Measurements from ENCODE around the gene JAK3. TPM values are rescaled to one million over a fixed set of nuclear protein-coding genes. Genes with fewer than 3 reads are reported as not detected.

JAK3 gene
- polyA plus RNA-seq, 3 donors, result 13.8 to 44.6 (median 34.0) TPM

DNA sequence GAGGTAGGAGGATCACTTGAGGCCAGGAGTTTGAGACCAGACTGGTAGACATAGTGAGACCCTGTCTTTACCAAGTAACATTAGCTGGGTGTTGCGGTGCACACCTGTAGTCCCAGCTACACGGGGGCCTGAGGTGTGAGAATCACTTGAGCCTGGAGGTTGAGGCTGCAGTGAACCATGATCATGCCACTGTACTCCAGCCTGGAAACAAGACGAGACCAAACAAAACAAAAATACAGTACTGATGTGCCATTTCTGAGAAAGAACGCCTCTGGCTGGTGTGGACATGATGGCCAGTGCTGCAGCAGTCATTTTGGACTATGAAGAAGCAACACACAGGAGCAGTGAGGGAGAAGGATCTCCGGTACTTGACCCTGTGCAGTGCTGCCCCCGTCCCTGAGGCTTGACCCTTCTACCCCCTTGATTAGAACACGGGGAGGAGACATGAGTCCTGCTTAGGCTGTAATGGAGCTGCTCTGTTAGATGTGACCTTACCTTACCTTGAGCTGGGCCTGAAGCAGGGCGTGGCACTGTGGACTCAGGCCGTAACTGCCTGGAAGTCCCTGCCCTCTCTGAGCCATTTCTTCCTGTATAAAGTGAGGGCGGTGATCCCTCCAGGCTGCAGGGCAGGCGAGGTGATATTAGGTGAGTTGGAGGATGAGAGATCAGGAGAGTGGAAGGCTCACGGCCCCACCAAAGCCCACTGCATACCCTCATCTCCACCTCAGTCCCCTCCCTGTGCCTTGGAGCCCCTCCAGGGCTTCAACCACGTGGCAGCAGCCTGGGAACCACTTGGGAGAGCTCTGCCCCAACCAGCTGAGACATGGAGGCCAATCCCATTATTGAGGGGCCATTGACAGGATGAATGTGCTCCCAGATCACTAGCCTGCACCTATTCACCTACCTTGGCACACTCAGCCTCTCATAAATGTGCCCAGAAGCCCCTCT, 17.9 kb upstream of the JAK3 start:
- no peaks in the 10 kb centered on the region for H3K9me3 ChIP-seq (replicated peaks in 1 of 2; ENCODE audit: control insufficient read depth in 1 of 2, insufficient read depth in 1 of 2, low read length in 2 of 2)
- TF ChIP-seq, protein P1, sequence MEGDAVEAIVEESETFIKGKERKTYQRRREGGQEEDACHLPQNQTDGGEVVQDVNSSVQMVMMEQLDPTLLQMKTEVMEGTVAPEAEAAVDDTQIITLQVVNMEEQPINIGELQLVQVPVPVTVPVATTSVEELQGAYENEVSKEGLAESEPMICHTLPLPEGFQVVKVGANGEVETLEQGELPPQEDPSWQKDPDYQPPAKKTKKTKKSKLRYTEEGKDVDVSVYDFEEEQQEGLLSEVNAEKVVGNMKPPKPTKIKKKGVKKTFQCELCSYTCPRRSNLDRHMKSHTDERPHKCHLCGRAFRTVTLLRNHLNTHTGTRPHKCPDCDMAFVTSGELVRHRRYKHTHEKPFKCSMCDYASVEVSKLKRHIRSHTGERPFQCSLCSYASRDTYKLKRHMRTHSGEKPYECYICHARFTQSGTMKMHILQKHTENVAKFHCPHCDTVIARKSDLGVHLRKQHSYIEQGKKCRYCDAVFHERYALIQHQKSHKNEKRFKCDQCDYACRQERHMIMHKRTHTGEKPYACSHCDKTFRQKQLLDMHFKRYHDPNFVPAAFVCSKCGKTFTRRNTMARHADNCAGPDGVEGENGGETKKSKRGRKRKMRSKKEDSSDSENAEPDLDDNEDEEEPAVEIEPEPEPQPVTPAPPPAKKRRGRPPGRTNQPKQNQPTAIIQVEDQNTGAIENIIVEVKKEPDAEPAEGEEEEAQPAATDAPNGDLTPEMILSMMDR (IDR thresholded peaks at IDR 0.05), result no peak
- no peak overlapping the region for H3K4me2 ChIP-seq (replicated peaks; ENCODE audit: extremely low read depth, low read length, poor library complexity, severe bottlenecking)
- H3K36me3 ChIP-seq (replicated peaks in 1 of 2; ENCODE audit: control insufficient read depth in 1 of 2, insufficient read depth in 2 of 2, low read length in 2 of 2), result peaks cover 32 to 42% of the 10 kb centered on the region in 2 donors
- Mint-ChIP-seq H3K9me3 (no peaks in the 10 kb centered on the region), H3K27me3 (ENCODE audit: low read depth in 3 of 3) (peaks cover 2 to 9% (median 6%) of the 10 kb centered on the region in 3 donors), H3K4me3 (no peak overlapping the region), H3K36me3 (peaks cover 34 to 47% of the 10 kb centered on the region in 2 donors), H3K27ac (peak overlapping the region in 3 of 7 donors; percentile 5 to 39 (median 26)), H3K4me1 (peaks cover 15% of the 10 kb centered on the region)
- WGBS (ENCODE audit: insufficient coverage), result 83% methylated on average over 6 of the region's 13 CpGs
- H3K4me1 ChIP-seq (ENCODE audit: control insufficient read depth in 1 of 2, insufficient read depth in 2 of 2, low read length in 2 of 2), result peaks cover 7 to 8% of the 10 kb centered on the region in 2 donors
- H2AFZ ChIP-seq (ENCODE audit: insufficient read depth, low read depth, low read length, poor library complexity, severe bottlenecking), result no peak overlapping the region
- no peak overlapping the region for H3K4me3 ChIP-seq (replicated peaks in 1 of 3; ENCODE audit: low read depth in 2 of 3, low read length in 3 of 3)
- DNase-seq, result no peak
- H3K27ac ChIP-seq (ENCODE audit: low read depth in 1 of 2, low read length in 2 of 2), result peak overlapping the region in 1 of 2 donors; percentile 12
- intact Hi-C loops (cut with micrococcal nuclease), result no loop called here
- no peaks in the 10 kb centered on the region for H3K27me3 ChIP-seq (ENCODE audit: control insufficient read depth in 2 of 2, insufficient read depth in 2 of 2, low read length in 2 of 2)
- no peak overlapping the region for H3K9ac ChIP-seq (ENCODE audit: insufficient read depth, low read length, poor library complexity, severe bottlenecking)
- H4K20me1 ChIP-seq (ENCODE audit: insufficient read depth, low read length), result peaks cover 52% of the 10 kb centered on the region
- H3K79me2 ChIP-seq (ENCODE audit: insufficient read depth, low read length), result peaks cover 18% of the 10 kb centered on the region

DNA sequence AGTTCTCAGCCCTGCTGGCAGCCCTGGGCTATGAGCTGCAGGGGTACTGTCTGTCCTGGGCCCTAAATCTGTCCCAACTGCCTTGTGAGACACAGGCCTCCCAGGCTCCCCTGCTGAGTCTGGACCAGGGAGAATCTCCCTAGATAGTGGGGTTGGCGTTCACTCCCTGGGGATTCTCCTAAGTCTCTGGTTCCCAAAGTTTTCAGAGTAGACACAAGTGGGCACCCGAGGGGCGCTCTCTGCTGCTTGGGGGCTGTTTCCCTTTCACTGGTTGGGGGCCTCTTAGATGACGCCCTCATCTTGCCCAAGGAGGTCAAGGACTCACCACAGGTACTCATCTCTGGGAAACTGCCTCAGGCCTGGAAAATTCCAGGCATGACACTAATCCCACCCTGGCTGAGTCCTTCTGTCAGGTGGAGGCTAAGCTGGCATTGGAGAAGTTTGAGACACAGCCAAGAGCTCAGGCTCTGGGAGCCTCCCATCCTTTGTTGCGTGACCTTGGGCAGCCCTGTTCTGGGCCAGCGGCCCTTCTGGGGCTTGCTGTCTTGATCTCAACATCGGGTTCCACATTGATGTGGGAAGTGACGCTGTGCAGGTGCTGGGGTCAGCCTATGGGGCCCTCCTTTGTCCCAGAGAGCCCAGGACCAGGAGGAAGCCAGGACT, 15.9 kb upstream of the JAK3 start:
- WGBS (ENCODE audit: insufficient coverage), result 94% methylated on average over 7 of the region's 8 CpGs
- peaks cover 17 to 21% of the 10 kb centered on the region in 2 donors for H3K4me1 ChIP-seq (ENCODE audit: control insufficient read depth in 1 of 2, insufficient read depth in 2 of 2, low read length in 2 of 2)

More for the DNA sequence above, 15.9 kb upstream of the JAK3 start:
- H3K9me3 Mint-ChIP-seq, result no peaks in the 10 kb centered on the region
- H3K27ac Mint-ChIP-seq, result peak overlapping the region in 3 of 7 donors; percentile 45 to 69 (median 66)
- TF ChIP-seq, protein P1 (IDR thresholded peaks at IDR 0.05), result no peak
- Histone ChIP-seq H3K36me3 (replicated peaks in 1 of 2; ENCODE audit: control insufficient read depth in 1 of 2, insufficient read depth in 2 of 2, low read length in 2 of 2) (peaks cover 32 to 42% of the 10 kb centered on the region in 2 donors), H2AFZ (ENCODE audit: insufficient read depth, low read depth, low read length, poor library complexity, severe bottlenecking) (no peak overlapping the region), H4K20me1 (ENCODE audit: insufficient read depth, low read length) (peaks cover 61% of the 10 kb centered on the region), H3K27ac (ENCODE audit: low read depth in 1 of 2, low read length in 2 of 2) (no peak overlapping the region), H3K9ac (ENCODE audit: insufficient read depth, low read length, poor library complexity, severe bottlenecking) (no peak overlapping the region), H3K9me3 (replicated peaks in 1 of 2; ENCODE audit: control insufficient read depth in 1 of 2, insufficient read depth in 1 of 2, low read length in 2 of 2) (no peaks in the 10 kb centered on the region), H3K27me3 (ENCODE audit: control insufficient read depth in 2 of 2, insufficient read depth in 2 of 2, low read length in 2 of 2) (no peaks in the 10 kb centered on the region), H3K4me3 (replicated peaks in 1 of 3; ENCODE audit: low read depth in 2 of 3, low read length in 3 of 3) (no peak overlapping the region), H3K79me2 (ENCODE audit: insufficient read depth, low read length) (peaks cover 28% of the 10 kb centered on the region), H3K4me2 (replicated peaks; ENCODE audit: extremely low read depth, low read length, poor library complexity, severe bottlenecking) (no peak overlapping the region)
- H3K36me3 Mint-ChIP-seq, result peaks cover 34 to 47% of the 10 kb centered on the region in 2 donors
- intact Hi-C loops (cut with micrococcal nuclease), result no loop called here
- DNase-seq, result no peak
- H3K4me1 Mint-ChIP-seq, result peaks cover 25% of the 10 kb centered on the region
- no peak overlapping the region for H3K4me3 Mint-ChIP-seq
- peaks cover 1 to 4% (median 1%) of the 10 kb centered on the region in 3 donors for H3K27me3 Mint-ChIP-seq (ENCODE audit: low read depth in 3 of 3)
